Left lung (tissue), 10 donors: Measurements from ENCODE around the gene CDS1. TPM values are rescaled to one million over a fixed set of nuclear protein-coding genes. Genes with fewer than 3 reads are reported as not detected.

Experiments used
- ATAC-seq: fragments of 200-7000 bp; cut with Tn5 transposase; one replicate; pipeline ENCODE4 v1.9.1; 2020; ENCODE audit warnings: moderate library complexity
- DNase-seq, 4 donors: peaks; one replicate each; pipeline ENCODE4 v3.0.0-alpha.2; 2013 to 2020
- H3K27ac ChIP-seq, 2 donors: fragments of 200-600 bp; sonication (generic) in 1 of 2; one replicate each; pipeline versions ENCODE4 v1.5.0 to v1.8.0; 2020 to 2021
- H3K27me3 ChIP-seq, 2 donors: fragments of 200-600 bp; sonication (generic) in 1 of 2; one replicate each; pipeline versions ENCODE4 v1.5.0 to v1.8.0; 2020 to 2021
- H3K36me3 ChIP-seq, 2 donors: fragments of 200-600 bp; sonication (generic) in 1 of 2; one replicate each; pipeline versions ENCODE4 v1.5.0 to v1.8.0; 2020 to 2021
- H3K4me1 ChIP-seq, 2 donors: fragments of 200-600 bp; one replicate each; pipeline ENCODE4 v1.8.0; 2021
- H3K4me3 ChIP-seq, 2 donors: fragments of 200-600 bp; sonication (generic) in 1 of 2; one replicate each; pipeline versions ENCODE4 v1.5.0 to v1.8.0; 2020 to 2021; ENCODE audit warnings: mild to moderate bottlenecking in 1 of 2
- H3K9me3 ChIP-seq, 2 donors: fragments of 200-600 bp; sonication (generic) in 1 of 2; one replicate each; pipeline versions ENCODE4 v1.5.0 to v1.8.0; 2020 to 2021
- CTCF ChIP-seq, 2 donors: fragments of 200-600 bp; sonication (generic) in 1 of 2; IDR thresholded peaks; one replicate each; pipeline versions ENCODE4 v1.5.0 to v1.8.0; 2021; ENCODE audit warnings: antibody characterized with exemption in 2 of 2
- intact Hi-C, 2 donors: fragments of 100-400 bp; cut with DNase I; formaldehyde crosslinking; loops; one replicate each; pipeline versions ENCODE4 v1.11.2 to v1.14.2; 2022
- polyA plus RNA-seq, 6 donors: library from polyadenylated mRNA; unstranded; fragments of 120-200 nt; gene quantifications; one replicate each; pipeline ENCODE4 v1.2.1, GENCODE V29; 2013; ENCODE audit not compliant: insufficient read length in 6 of 6
- total RNA-seq, 2 donors: library from RNA; stranded (reverse); fragmentation: NEBNext Ultra II Directional; extraction: Animal tissue kit (Norgen Biotek cat#: 25700); gene quantifications; one replicate each; pipeline ENCODE4 v1.2.1, GENCODE V29; 2021
- donor health status: DM: no; HTN: yes; CAD: no.
- donor health status: DM: no; HTN: no; CAD: no.

The CDS1 gene
- total and polyA plus RNA-seq, 8 donors: 10.3 to 25.7 (median 20.9) TPM

GRCh38 chr4:84688605-84689004, 105.7 kb downstream of the CDS1 start:
- H3K27ac ChIP-seq: no peak overlapping the region
- DNase-seq: no peak
- H3K9me3 ChIP-seq: no peaks in the 10 kb centered on the region
- H3K27me3 ChIP-seq: no peaks in the 10 kb centered on the region
- H3K36me3 ChIP-seq: peaks cover 0 to 96% of the 10 kb centered on the region in 2 donors
- H3K4me3 ChIP-seq: no peak overlapping the region
- no peak for ATAC-seq
- intact Hi-C loops: no loop called here
- H3K4me1 ChIP-seq: peaks cover 4 to 23% of the 10 kb centered on the region in 2 donors
- TF ChIP-seq CTCF (IDR thresholded peaks at IDR 0.05): no peak

GRCh38 chr4:84689197-84689596, 106.3 kb downstream of the CDS1 start:
- ATAC-seq (no peak), DNase-seq (no peak)
- H3K9me3 ChIP-seq: no peaks in the 10 kb centered on the region
- H3K36me3 ChIP-seq: peaks cover 0 to 96% of the 10 kb centered on the region in 2 donors
- intact Hi-C loops: no loop called here
- TF ChIP-seq CTCF (IDR thresholded peaks at IDR 0.05): no peak
- peaks cover 4 to 22% of the 10 kb centered on the region in 2 donors for H3K4me1 ChIP-seq
- H3K4me3 ChIP-seq: no peak overlapping the region
- no peak overlapping the region for H3K27ac ChIP-seq
- H3K27me3 ChIP-seq: no peaks in the 10 kb centered on the region

- DNase-seq (no peak), ATAC-seq (no peak)
- peak overlapping the region; percentile 19 to 67 for H3K27ac ChIP-seq
- peaks cover 0 to 96% of the 10 kb centered on the region in 2 donors for H3K36me3 ChIP-seq
- peaks cover 4 to 22% of the 10 kb centered on the region in 2 donors for H3K4me1 ChIP-seq
- H3K9me3 ChIP-seq: no peaks in the 10 kb centered on the region
- no peak for TF ChIP-seq CTCF (IDR thresholded peaks at IDR 0.05)
- intact Hi-C loops: no loop called here
- H3K4me3 ChIP-seq: no peak overlapping the region
- H3K27me3 ChIP-seq: no peaks in the 10 kb centered on the region
These were observed 107.6 kb downstream of the CDS1 start for GRCh38 chr4:84690481-84690880.

GRCh38 chr4:84691170-84691691, 108.3 kb downstream of the CDS1 start:
- Histone ChIP-seq H3K27me3 (no peaks in the 10 kb centered on the region), H3K9me3 (no peaks in the 10 kb centered on the region), H3K4me1 (peaks cover 4 to 22% of the 10 kb centered on the region in 2 donors), H3K36me3 (peaks cover 0 to 96% of the 10 kb centered on the region in 2 donors), H3K27ac (peak overlapping the region in 1 of 2 donors; percentile 67), H3K4me3 (no peak overlapping the region)
- ATAC-seq (peak; percentile 80), DNase-seq (no peak)
- no peak for TF ChIP-seq CTCF (IDR thresholded peaks at IDR 0.05)
- intact Hi-C loops: no loop called here

GRCh38 chr4:84691800-84692199, 108.9 kb downstream of the CDS1 start:
- TF ChIP-seq CTCF (IDR thresholded peaks at IDR 0.05): no peak
- ATAC-seq: no peak
- no peak for DNase-seq

More at GRCh38 chr4:84691800-84692199, 108.9 kb downstream of the CDS1 start:
- Histone ChIP-seq H3K4me1 (peaks cover 4 to 22% of the 10 kb centered on the region in 2 donors), H3K36me3 (peaks cover 0 to 96% of the 10 kb centered on the region in 2 donors), H3K27me3 (no peaks in the 10 kb centered on the region), H3K27ac (peak overlapping the region in 1 of 2 donors; percentile 67), H3K9me3 (no peaks in the 10 kb centered on the region), H3K4me3 (no peak overlapping the region)
- intact Hi-C loops: no loop called here
